Stimulated activated CD8-positive, alpha-beta memory T cell treated with anti-CD3 and anti-CD28 coated beads, Interleukin-4, amount 100 ng/mL, for 48 hours (primary cell): ENCODE measurements around the gene GLP2R.

ENCODE experiments used
- DNase-seq: peaks from one replicate; pipeline ENCODE4 v3.0.0-alpha.2; 2020

GLP2R gene

GRCh38 chr17:9859781-9860180, 34.1 kb downstream of the GLP2R start:
- no peak for DNase-seq

GRCh38 chr17:9860851-9861250, 35.1 kb downstream of the GLP2R start:
- DNase-seq: no peak

GRCh38 chr17:9862220-9862619, 36.5 kb downstream of the GLP2R start:
- no peak for DNase-seq

- DNase-seq: no peak
Observed at GRCh38 chr17:9862949-9863348, 37.2 kb downstream of the GLP2R start.

DNA sequence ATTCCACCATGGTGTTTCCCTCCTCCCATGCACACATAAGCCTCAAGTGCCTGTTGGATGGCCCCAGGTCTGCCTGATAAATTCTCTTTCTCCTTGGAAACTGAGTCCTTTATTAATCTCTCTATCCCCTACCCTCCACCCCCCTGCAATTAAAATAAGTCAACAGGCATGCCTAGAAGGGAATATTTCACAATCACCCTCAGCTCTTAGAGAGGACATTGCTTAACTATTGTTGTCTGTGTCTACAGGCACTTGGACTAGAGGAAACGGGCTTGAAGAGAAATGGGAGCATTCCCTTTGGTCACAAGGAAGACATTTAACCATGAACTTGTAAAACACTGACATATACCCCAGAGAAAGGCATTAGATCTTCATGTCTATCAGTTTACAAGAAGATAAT, 39.9 kb downstream of the GLP2R start:
- DNase-seq: no peak

DNA sequence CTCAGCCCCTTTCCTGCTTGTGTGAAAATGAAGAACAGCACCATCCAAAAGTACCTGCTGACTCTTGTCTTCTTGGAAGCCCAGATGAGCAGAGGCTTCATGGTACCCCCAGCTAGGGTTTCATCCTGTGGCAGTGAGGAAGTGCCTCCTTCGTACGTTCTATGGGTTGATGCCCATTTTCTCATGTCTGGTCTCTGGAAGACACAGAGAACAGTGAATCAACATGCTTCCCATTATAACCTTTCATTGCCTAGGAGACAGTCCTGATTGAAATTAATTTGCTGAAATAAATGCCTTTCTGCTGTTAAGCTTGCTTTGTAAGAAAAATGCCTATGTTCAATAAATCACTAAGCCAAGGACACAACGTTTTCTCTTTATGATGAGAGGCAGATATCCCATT, 42.8 kb downstream of the GLP2R start:
- no peak for DNase-seq

DNA sequence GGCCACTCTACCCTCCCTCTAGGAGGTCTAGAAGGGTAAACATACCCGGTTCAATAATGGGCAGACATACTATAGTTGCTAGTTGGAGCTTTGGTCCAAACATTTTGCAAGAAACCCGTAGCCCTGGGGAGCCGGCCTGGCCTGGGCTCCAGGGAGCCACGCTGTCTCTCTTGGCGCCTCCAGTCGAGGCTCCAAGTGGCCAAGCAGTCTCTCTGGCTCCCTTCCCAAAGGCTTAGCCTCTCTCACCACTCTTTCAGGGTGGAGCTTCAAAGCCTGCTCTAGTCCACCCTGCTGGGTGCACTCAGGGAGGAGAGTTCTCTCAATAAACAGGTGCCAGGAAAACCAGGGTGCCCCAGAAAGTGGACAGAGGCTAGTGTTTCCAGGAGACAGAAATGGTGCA, 47.1 kb downstream of the GLP2R start:
- DNase-seq: no peak

- DNase-seq: no peak
Observed at GRCh38 chr17:9874722-9875121, 49.0 kb downstream of the GLP2R start.

- no peak for DNase-seq
Observed at GRCh38 chr17:9875441-9875840, 49.7 kb downstream of the GLP2R start.

DNA sequence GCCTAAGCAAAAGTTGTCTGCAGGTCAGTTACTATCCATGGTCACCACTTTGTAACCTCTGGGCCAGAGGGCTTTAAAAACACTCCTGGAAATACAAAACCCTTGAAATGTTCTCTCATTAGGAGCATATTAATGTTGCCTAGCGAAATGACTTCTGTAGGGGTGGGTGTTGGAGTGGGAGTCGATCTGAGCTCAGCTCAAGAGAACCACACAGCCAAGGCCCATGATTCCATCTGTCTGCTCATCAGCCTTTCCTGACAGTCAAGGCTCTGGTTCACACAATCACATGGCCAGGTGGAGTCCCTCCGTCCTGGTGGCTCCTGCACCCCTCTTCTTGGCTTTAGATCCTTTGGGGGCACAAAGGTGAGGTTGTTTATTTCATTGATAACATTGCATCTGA, 52.6 kb downstream of the GLP2R start:
- DNase-seq: no peak

DNA sequence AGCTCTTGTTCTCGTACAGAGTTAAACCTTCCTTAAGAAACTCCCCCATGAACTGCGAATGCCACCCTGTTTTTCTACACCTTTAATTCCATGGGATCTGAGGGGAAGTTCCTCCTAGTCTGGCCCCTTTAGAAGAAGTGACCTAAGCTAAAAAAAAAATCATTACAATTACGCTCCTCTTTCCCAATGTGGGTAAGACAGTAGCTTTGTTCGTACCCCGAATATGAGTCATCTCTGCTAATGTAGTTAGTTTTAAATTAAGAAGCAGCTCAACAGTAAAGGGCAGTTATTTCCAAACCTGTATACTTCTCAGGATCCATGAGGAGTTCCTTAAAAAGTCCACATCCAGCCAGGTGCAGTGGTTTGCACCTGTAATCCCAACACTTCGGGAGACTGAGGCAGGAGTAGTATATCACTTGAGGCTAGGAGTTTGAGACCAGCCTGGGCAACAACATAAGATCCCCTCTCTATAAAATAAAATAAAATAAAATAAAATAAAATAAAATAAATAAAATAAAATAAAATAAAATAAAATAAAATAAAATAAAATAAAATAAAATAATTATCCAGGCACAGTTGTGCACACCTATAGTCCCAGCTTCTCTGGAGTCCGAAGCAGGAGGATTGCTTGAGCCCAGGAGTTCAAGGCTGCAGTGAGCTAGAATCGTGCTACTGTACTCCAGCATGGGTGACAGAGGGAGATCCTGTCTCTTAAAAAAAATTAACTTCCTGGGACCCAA, 53.2 kb downstream of the GLP2R start:
- DNase-seq: no peak

DNA sequence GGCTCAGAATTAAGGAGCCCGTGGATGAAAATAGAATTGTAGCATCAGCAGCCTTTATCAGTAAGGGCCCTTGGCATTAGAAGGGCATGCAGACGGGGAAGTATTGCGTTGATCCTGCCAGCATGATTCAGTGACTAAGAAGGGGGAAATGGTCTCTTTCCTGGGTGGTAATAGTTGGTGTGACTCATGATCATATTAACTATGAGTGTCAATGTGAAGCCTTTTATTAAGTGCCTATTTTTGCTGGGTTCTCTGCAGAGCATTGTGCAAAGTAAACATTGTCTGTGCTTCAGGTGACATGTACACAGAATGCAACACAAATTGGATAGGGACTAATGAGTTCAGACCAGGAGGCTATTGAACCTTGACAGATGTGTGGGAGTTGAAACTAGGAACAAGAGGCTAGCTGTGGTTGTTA, 54.9 kb downstream of the GLP2R start:
- DNase-seq: no peak

GRCh38 chr17:9883451-9883850, 57.7 kb downstream of the GLP2R start:
- DNase-seq: no peak

DNA sequence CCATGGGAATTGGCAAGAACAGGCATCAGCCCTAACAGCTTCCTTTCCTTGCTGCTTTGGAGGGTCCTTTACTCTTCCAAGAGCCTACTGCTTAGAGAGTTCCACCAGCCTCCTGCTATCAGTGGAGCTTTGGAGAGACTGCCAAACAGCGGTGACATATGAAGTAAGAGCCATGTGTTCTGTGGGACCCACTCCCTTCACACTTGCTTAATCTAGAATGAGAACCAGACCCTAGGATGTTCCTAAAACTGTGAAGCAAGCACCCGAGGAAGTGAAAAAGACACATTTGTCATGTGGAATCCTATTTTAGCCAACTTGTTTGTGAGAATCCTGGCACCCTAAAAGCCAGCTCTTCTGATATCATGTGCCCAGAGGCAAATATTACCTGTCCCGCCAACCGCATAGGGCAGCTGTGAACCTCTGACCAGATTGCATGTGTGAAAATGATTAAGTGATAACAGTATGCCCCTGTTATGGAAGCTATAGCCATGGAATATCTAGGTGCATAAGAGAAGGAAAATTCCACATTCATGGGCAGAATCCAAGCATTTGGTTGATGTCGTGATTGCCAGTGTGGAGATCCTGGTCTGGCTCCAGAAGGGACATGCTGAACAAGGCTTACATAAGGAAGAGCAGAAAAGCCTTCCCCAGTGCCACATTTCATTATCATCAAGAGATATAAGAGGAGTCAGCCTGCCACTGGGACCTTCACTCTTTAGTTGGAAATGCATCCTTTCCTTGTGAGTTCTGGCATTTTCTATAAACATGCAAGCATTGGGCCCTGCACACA, 60.6 kb downstream of the GLP2R start:
- no peak for DNase-seq

DNA sequence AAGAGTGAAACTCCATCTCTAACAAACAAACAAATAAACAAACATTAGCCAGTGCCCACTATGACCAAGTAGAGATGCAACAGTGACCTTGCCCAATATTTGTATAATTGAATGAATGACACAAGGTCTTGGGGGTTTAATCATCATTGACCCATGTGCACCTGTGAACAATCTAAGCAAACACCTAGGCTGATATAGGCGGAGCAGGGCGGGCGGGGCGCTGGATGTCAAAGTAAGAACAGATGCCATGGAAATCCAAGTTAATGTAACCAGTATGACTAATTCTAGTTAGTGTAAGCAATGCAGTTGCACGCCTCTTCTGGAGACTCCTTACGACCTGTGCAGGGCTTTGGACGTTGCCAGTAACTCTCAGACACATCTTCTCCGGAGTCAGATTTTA, 61.8 kb downstream of the GLP2R start:
- no peak for DNase-seq

DNA sequence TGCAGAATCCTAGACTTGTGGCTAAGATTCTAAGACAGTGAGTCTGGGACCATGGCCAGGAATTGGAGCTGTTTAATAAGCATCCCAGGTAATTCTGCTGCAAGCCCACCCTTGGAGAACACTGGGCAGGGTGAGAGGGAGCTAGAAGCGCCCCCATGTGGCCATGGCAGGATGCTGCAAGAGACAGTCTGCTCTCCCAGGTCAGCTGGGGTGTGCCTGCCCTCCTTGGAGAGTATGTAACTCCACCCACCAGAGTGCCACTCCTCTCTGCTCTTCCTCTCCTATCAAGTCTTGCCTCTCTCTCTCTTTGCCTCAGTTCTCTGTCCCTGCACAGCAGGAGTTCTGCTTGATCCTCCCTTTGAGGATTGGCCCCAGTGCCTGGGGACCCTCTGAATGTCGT, 64.4 kb downstream of the GLP2R start:
- peak; percentile 56 for DNase-seq

GRCh38 chr17:9893411-9894012, 67.8 kb downstream of the GLP2R start:
- DNase-seq: no peak

- DNase-seq: no peak
Observed at GRCh38 chr17:9894231-9894630, 68.5 kb downstream of the GLP2R start.

DNA sequence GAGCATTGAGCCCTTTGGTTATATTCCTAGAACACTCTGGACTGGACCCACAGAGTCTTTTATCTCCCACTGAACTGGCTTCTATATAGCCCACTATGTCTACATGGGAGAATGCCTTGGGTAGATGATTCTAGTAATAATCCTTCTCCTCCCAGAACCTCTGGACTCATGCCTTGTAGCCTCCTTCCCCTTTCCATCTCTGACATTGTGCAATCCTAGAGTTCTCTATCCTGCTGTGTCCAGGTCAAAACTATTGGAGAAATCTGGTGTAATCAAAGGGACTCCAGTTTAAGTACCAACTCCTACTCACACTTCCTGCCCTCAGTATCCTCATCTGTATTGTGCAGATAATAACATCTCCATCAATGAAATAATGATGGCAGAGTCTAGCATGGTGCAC, 70.2 kb downstream of the GLP2R start:
- DNase-seq: no peak

DNA sequence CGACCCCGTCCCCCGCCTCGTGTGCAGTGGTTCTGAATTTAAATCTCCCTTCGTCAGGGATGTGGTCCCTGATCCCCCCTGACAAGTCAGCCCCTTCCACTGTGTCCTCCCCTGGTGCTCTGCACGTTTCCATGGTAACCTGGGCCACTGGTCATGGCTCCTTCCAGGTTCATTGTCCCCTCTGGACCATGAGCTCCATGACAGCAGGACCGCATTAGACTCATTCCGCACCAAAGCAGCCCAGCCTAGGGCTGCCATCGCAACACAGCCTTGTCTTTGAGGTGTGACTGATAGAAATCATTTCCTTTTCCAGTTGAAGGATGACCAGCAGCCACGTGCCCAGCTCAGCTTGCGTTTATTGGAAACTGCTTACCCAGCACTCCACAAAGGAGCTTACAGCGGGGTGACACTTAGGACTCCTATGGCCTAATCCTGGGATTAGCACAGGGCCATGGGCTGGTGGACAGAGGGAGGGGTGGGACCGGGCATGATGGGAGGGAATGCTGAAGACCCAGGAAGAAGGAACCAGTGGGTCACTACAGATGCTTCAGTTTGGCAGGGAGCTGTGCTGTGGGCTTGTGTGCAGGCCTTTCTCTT, 71.7 kb downstream of the GLP2R start:
- no peak for DNase-seq

DNA sequence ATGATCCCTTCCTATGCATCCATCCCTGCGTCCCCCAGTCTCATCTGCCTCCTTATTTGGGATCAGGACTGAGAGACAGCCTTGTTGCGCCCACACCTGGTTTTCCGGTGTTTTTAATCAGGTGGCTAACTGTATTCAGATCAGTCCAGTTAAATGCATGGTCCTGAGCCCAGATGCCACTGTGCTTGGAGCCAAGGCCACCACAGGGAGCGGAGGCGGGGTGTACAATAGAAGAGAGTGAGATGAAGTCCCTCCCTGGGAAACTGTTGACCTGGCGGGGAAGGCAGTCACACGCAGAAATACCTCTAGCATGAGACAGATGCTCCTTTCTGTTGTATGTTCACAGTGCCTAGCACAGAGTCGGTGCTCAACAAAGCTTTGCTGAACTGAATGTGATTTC, 73.1 kb downstream of the GLP2R start:
- DNase-seq: no peak

DNA sequence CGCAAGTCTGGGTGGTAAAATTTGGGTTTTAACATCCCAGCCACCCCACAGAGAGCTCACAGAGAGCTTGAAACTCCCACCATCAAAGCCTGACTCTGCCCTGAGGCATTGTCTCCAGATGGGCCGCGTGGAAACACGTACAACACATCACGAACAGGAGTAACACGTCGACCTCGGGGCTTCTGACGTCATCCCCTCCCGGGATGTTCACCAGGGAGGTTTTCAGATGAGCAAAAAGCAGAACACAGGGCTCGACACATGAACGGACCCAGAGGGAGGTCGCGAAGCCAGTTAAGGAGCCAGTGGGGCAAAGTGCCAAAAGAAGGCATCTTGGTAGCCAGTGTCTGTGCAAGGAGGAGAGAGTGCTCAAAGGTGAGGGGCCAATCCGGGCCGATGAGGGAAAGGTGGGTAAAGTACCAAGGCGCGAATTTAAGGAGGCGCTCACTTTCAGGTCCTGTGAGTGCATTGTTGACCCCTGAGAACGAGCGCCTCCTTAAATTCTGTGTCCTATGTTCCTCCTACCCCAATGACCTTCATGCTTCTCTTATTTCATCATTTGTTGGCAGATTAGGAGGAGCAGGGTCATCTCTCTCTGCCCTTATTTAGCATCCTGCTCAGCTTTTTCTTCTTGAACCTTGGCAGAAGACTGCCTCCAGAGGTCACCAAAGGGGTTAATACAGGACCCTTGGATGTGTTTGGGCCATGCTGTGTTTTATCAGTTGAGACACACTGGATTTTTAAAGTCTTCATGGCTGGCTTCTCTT, 73.7 kb downstream of the GLP2R start:
- DNase-seq: no peak

GRCh38 chr17:9900044-9900594, 74.4 kb downstream of the GLP2R start:
- no peak for DNase-seq
